Fibroblast of villous mesenchyme (primary cell): ENCODE results near the gene SREBF2. TPM values are rescaled to one million over a fixed set of nuclear protein-coding genes. Genes with fewer than 3 reads are reported as not detected.
A peak's percentile ranks its signal among the peaks of the same experiment; 100 is the strongest.

ENCODE experiments used
- DNase-seq: peaks from one replicate; pipeline ENCODE4 v3.0.0-alpha.2; 2010; ENCODE audit warnings: low read depth
- H3K4me3 ChIP-seq: 2 replicates; pipeline ENCODE4 v1.5.1; 2011; ENCODE audit warnings: low read depth, mild to moderate bottlenecking, low read length
- CTCF ChIP-seq: IDR thresholded peaks from 2 replicates; pipeline ENCODE4 v1.5.1; 2012; ENCODE audit warnings: low read depth, mild to moderate bottlenecking, low read length; ENCODE audit not compliant: insufficient read depth
- total RNA-seq: library from RNA; depleted of rRNA; stranded (reverse); fragments of >200 nt; gene quantifications from 2 replicates; pipeline ENCODE4 v1.2.3, GENCODE V29; 2012

SREBF2 gene
- total RNA-seq, 1 donor, result 83.3 TPM

- no peak for TF ChIP-seq CTCF
- H3K4me3 ChIP-seq, result no peak overlapping the region
- no peak for DNase-seq
Measured at GRCh38 chr22:41912338-41913039, 79.6 kb downstream of the SREBF2 start.

GRCh38 chr22:41913040-41913719 is 80.3 kb downstream of the SREBF2 start:
- no peak for DNase-seq
- no peak for TF ChIP-seq CTCF
- no peak overlapping the region for H3K4me3 ChIP-seq

GRCh38 chr22:41913842-41914534 is 81.1 kb downstream of the SREBF2 start:
- TF ChIP-seq CTCF, result no peak
- no peak for DNase-seq
- no peak overlapping the region for H3K4me3 ChIP-seq

- DNase-seq, result no peak
- no peak overlapping the region for H3K4me3 ChIP-seq
- no peak for TF ChIP-seq CTCF
Measured at GRCh38 chr22:41914611-41915034, 81.7 kb downstream of the SREBF2 start.

GRCh38 chr22:41915035-41915785 is 82.3 kb downstream of the SREBF2 start, which contains the start of gene SHISA8:
TSS of gene SHISA8 (minus strand) at chr22:41915074. CDS start at chr22:41914667, 407 bp downstream.
- DNase-seq, result peak; percentile 50

More at GRCh38 chr22:41915035-41915785, 82.3 kb downstream of the SREBF2 start, which contains the start of gene SHISA8:
- H3K4me3 ChIP-seq, result no peak within 1 kb of the TSS
- TF ChIP-seq CTCF, result no peak
